ENCODE results near the gene TOR1AIP2.

DNA sequence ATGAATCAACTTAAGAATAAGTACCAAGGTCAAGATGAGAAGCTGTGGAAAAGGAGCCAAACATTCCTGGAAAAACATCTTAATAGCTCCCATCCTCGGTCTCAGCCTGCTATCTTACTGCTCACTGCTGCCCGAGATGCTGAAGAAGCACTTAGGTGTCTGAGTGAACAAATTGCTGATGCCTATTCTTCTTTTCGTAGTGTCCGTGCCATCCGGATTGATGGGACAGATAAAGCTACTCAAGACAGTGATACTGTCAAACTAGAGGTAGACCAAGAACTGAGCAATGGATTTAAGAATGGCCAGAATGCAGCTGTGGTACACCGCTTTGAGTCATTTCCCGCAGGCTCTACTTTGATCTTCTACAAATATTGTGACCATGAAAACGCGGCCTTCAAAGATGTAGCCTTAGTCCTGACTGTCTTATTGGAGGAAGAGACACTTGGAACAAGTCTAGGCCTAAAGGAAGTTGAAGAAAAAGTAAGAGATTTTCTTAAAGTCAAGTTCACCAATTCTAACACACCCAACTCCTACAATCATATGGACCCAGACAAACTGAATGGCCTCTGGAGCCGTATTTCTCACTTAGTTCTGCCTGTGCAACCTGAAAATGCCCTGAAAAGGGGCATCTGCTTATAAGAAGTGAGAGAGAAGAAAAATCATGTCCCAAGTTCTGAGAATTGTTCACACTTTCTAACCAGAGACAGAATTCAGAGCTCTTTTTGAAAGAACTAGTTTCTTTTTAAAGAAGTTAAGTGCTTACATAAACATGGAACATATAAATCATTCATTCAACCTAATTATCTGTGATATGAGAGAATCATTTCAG, 40.2 kb upstream of the TOR1AIP2 start:
- TF ChIP-seq, protein P1, sequence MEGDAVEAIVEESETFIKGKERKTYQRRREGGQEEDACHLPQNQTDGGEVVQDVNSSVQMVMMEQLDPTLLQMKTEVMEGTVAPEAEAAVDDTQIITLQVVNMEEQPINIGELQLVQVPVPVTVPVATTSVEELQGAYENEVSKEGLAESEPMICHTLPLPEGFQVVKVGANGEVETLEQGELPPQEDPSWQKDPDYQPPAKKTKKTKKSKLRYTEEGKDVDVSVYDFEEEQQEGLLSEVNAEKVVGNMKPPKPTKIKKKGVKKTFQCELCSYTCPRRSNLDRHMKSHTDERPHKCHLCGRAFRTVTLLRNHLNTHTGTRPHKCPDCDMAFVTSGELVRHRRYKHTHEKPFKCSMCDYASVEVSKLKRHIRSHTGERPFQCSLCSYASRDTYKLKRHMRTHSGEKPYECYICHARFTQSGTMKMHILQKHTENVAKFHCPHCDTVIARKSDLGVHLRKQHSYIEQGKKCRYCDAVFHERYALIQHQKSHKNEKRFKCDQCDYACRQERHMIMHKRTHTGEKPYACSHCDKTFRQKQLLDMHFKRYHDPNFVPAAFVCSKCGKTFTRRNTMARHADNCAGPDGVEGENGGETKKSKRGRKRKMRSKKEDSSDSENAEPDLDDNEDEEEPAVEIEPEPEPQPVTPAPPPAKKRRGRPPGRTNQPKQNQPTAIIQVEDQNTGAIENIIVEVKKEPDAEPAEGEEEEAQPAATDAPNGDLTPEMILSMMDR (IDR thresholded peaks at IDR 0.05) = no peak
- no peak for TF ChIP-seq POLR2A (IDR thresholded peaks at IDR 0.05)
- TF ChIP-seq EP300 (IDR thresholded peaks at IDR 0.05) = no peak
- no peak for TF ChIP-seq POLR2AphosphoS5 (IDR thresholded peaks at IDR 0.05)
